Endothelial cell (in vitro differentiated cells): ENCODE data around the gene LHX2. TPM values are rescaled to one million over a fixed set of nuclear protein-coding genes. Genes with fewer than 3 reads are reported as not detected.
"Not testable (repeated sequence)": the region's sequence is repeated elsewhere in the genome, so short reads cannot be mapped to it uniquely, and the experiment has no call there.

ENCODE experiments used
- DNase-seq: peaks from one replicate; pipeline ENCODE4 v3.0.0; 2021; ENCODE audit warnings: low spot score
- H3K27ac Mint-ChIP-seq: one replicate; pipeline ENCODE4 v1.8.0; 2021; ENCODE audit warnings: mixed read lengths, inconsistent platforms; ENCODE audit not compliant: unreplicated experiment
- H3K27me3 Mint-ChIP-seq: one replicate; pipeline ENCODE4 v1.8.0; 2021; ENCODE audit warnings: mild to moderate bottlenecking, moderate library complexity, mixed read lengths, inconsistent platforms; ENCODE audit not compliant: unreplicated experiment
- H3K36me3 Mint-ChIP-seq: one replicate; pipeline ENCODE4 v1.8.0; 2021; ENCODE audit warnings: mild to moderate bottlenecking, low read depth, mixed read lengths, inconsistent platforms; ENCODE audit not compliant: unreplicated experiment
- H3K4me1 Mint-ChIP-seq: one replicate; pipeline ENCODE4 v1.8.0; 2021; ENCODE audit warnings: mild to moderate bottlenecking, mixed read lengths, inconsistent platforms; ENCODE audit not compliant: unreplicated experiment
- H3K4me3 Mint-ChIP-seq: one replicate; pipeline ENCODE4 v1.8.0; 2021; ENCODE audit warnings: mild to moderate bottlenecking, mixed read lengths, inconsistent platforms; ENCODE audit not compliant: unreplicated experiment
- H3K9me3 Mint-ChIP-seq: one replicate; pipeline ENCODE4 v1.8.0; 2021; ENCODE audit warnings: mixed read lengths, inconsistent platforms; ENCODE audit not compliant: unreplicated experiment
- total RNA-seq: library from RNA; stranded (reverse); fragmentation: NEBNext Ultra II Directional; extraction: Animal tissue kit (Norgen Biotek cat#: 25700); gene quantifications from one replicate; pipeline ENCODE4 v1.2.1, GENCODE V29; 2021; ENCODE audit not compliant: unreplicated experiment
- TF ChIP-seq, protein P1 (sequence below): fragments of 200-600 bp; sonication (generic); IDR thresholded peaks from one replicate; pipeline ENCODE4 v1.5.0; 2021; ENCODE audit warnings: antibody characterized with exemption; ENCODE audit not compliant: unreplicated experiment

Gene LHX2
- total RNA-seq, 1 donor from 2014 or later: not detected

DNA sequence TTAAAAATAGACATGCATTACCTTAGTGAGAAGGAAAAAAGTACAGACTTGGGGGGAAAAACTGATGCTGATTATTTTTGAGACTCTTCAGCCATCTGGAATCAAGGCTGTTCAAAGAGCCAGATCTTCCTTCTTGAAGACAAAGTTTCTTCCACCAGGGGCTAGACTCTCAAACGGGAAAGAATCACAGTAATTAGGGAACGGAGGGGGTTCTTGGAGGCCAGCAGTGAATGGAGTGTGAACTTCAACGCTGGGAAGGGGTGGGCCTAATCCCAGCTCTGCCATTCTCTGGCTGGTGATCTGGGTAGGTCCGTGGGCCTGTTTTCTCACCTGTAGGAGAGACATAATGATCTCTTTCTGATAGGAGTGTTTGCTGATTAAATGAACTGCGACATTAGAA, 21.1 kb upstream of the LHX2 start:
- no peak overlapping the region for H3K4me3 Mint-ChIP-seq
- TF ChIP-seq, protein P1, sequence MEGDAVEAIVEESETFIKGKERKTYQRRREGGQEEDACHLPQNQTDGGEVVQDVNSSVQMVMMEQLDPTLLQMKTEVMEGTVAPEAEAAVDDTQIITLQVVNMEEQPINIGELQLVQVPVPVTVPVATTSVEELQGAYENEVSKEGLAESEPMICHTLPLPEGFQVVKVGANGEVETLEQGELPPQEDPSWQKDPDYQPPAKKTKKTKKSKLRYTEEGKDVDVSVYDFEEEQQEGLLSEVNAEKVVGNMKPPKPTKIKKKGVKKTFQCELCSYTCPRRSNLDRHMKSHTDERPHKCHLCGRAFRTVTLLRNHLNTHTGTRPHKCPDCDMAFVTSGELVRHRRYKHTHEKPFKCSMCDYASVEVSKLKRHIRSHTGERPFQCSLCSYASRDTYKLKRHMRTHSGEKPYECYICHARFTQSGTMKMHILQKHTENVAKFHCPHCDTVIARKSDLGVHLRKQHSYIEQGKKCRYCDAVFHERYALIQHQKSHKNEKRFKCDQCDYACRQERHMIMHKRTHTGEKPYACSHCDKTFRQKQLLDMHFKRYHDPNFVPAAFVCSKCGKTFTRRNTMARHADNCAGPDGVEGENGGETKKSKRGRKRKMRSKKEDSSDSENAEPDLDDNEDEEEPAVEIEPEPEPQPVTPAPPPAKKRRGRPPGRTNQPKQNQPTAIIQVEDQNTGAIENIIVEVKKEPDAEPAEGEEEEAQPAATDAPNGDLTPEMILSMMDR: no peak
- H3K27me3 Mint-ChIP-seq: peaks cover 8% of the 10 kb centered on the region

DNA sequence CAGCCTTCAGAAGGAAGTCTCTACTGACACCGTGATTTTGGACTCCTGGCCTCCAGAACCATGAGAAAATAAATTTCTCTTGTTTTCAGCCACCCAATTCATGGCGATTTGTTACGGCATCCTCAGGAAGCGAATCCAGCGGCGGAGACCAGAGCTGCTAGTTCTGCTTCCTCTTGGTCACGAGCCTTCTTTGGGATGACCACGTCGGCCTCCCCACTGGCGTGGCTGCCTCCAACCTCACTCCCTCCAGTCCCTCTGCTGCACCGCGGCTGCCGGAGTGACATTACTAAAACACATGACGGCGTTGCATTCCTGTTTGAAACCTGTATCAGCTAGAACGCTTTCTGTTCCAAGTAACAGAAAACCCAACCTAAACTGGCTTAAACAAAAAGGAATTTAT, 18.9 kb upstream of the LHX2 start:
- not testable (repeated sequence) for DNase-seq, H3K4me3 Mint-ChIP-seq, H3K27ac Mint-ChIP-seq, H3K9me3 Mint-ChIP-seq, H3K36me3 Mint-ChIP-seq, H3K4me1 Mint-ChIP-seq
- H3K27me3 Mint-ChIP-seq: peaks cover 21% of the 10 kb centered on the region

More for the DNA sequence above, 21.1 kb upstream of the LHX2 start:
- Mint-ChIP-seq H3K4me1 (no peaks in the 10 kb centered on the region), H3K9me3 (no peaks in the 10 kb centered on the region), H3K27ac (peak overlapping the region; percentile 21), H3K36me3 (no peaks in the 10 kb centered on the region)
- no peak for DNase-seq

DNA sequence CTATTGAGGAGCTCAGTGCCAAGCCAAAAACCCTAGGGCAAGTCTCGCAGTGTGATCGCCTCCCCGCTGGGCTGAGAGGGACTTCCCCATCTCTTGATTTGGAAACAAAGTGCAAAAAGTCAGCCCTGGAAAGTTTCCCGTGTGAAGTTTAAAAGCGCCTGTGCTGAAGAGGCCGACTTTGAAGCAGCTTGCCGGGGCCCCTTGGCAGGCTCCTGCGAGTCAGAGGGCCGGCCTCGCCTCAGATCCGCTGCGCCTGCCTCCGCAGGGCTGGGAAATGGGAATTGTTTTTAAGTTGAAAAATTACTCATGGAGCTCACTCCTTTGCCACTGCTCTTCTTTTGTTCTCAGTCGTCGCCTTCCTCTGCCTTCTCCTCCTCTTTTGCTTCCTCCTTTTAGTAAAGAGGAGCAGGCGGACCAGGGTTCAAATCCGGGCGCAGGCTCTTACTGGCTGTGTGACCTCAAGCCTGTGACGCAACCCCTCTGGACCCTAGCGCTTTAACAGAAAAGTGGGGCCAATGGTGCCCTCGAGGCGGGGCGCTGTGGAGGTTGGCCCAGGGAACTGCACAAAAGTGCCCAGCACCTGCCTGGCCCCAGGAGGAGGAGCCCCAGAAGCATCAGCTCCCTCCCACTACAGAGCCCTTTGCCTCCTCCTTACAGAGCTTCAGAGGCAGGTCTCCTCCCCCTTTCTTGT, 14.7 kb upstream of the LHX2 start:
- H3K4me1 Mint-ChIP-seq: peaks cover 20% of the 10 kb centered on the region
- H3K36me3 Mint-ChIP-seq: peaks cover 9% of the 10 kb centered on the region
- H3K27me3 Mint-ChIP-seq: peaks cover 48% of the 10 kb centered on the region
- TF ChIP-seq, protein P1: no peak
- peaks cover 8% of the 10 kb centered on the region for H3K9me3 Mint-ChIP-seq
- DNase-seq: no peak
- H3K4me3 Mint-ChIP-seq: peak overlapping the region; percentile 73
- H3K27ac Mint-ChIP-seq: no peak overlapping the region

DNA sequence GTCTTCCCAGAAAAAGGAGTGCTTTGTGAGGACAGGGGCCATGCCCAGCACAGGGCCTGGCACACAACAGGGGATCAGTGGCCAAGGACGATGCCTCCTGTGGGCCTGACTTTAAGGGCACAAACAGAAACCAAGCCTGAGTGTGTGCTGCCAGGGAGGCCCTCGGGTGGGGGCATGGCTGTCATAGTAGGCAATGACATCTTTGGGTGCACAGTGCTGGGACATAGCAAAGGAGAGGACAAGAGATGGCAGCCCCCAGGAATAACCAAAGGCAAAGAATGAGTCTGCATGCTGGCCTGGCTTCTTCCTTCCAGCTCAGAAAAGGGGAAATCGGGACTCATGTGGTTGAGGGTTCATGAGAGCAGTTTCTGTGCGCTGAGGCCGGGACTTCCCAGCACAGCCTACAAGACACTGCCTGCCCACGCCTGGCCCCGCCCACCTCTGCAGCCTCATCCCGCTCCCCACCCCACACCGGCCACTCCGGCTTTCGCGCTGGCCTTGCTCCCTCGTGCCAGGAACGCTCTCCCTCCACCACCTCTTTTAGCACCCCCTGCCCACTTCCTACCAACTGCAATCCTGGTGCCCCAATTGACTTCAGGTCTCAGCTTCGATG, 13.8 kb upstream of the LHX2 start:
- H3K27ac Mint-ChIP-seq: no peak overlapping the region
- H3K27me3 Mint-ChIP-seq: peaks cover 53% of the 10 kb centered on the region
- peak overlapping the region; percentile 73 for H3K4me3 Mint-ChIP-seq
- peaks cover 9% of the 10 kb centered on the region for H3K36me3 Mint-ChIP-seq
- H3K9me3 Mint-ChIP-seq: peaks cover 8% of the 10 kb centered on the region
- TF ChIP-seq, protein P1: no peak
- H3K4me1 Mint-ChIP-seq: peaks cover 20% of the 10 kb centered on the region
- DNase-seq: no peak

DNA sequence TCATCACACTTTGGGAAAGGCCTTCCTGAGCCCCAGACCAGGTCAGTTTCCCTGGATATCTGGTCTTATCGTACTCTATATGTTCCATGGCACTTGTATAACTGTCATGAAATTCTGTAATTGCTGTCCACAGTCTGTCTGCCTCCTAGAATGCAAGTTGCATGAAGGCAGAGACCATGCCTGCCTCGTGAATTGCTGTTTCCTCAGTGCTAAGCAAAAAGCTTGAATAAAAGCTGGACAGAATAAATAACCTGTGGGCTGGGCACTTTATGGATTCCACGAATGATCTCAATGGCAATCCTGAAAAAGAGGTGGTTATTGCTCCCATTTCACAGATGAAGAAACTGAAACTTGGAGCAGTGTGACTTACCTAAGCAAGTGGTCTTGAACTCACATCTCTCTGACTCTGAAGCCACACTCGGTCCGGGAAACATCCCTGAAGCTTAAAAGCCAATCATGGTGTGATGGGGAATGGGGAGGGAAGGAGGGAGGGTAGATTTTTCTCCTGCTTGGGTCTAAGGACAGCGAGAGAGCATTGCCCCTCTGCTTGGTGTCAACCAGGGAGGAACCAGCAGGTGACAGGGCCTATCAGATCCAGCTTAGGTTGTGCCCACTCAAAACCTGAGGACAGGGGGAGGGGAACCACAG, 13.2 kb upstream of the LHX2 start:
- Mint-ChIP-seq H3K4me1 (peaks cover 20% of the 10 kb centered on the region), H3K27ac (no peak overlapping the region), H3K27me3 (peaks cover 53% of the 10 kb centered on the region), H3K36me3 (peaks cover 9% of the 10 kb centered on the region), H3K4me3 (peak overlapping the region; percentile 12), H3K9me3 (peaks cover 8% of the 10 kb centered on the region)
- no peak for DNase-seq
- TF ChIP-seq, protein P1: no peak
